ENCODE results near the gene GPC4.

DNA sequence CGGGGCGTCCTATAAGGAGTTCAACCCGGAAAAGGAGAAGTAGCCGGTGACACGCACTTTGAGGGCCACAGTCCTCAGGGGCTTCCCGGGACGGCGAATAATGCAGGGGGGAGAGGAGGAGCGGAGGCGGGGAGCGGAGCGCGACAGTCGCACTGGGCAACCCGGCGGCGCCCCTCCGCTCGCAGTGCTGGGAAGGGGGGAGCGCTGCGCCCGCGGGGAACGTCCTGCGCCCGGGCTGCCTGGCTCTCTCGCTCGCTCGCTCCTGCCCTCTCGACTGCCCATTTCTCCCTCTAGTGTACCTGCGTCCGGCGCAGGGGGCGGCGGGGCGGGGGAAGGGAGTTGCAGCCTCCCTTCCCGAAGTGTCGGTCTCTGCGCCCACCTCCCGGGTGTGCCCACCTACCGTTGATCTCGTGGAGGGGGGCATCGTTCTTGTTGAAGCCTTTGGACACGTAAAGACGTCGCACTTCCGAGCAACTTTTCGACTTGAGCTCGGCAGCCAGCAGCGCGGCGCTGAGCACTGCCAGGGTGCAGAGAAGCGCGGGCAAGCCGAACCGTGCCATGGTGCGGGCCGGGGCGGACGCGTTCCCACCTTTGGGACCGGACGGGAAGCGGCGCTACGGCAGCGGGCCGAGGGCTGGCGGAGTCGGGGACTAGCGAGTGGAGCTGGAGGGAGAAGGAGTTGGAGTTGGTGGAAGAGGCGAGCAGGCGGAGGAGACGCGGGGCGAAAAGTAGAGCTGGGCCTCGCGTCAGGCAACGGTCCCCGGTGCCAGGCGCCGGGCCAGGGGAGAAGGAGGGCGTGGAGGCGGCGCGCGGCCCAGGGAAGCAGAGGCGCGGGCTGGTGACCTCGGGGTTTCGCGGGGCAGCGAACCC is 648 bp downstream of the GPC4 start:
- TF ChIP-seq, protein P1, sequence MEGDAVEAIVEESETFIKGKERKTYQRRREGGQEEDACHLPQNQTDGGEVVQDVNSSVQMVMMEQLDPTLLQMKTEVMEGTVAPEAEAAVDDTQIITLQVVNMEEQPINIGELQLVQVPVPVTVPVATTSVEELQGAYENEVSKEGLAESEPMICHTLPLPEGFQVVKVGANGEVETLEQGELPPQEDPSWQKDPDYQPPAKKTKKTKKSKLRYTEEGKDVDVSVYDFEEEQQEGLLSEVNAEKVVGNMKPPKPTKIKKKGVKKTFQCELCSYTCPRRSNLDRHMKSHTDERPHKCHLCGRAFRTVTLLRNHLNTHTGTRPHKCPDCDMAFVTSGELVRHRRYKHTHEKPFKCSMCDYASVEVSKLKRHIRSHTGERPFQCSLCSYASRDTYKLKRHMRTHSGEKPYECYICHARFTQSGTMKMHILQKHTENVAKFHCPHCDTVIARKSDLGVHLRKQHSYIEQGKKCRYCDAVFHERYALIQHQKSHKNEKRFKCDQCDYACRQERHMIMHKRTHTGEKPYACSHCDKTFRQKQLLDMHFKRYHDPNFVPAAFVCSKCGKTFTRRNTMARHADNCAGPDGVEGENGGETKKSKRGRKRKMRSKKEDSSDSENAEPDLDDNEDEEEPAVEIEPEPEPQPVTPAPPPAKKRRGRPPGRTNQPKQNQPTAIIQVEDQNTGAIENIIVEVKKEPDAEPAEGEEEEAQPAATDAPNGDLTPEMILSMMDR (IDR thresholded peaks at IDR 0.05; ENCODE audit: poor library complexity, severe bottlenecking) = no peak
- TF ChIP-seq POLR2AphosphoS5 (IDR thresholded peaks at IDR 0.05) = no peak
- TF ChIP-seq MXI1 (conservative IDR thresholded peaks at IDR 0.05; ENCODE audit: poor library complexity, severe bottlenecking) = no peak
- no peak for TF ChIP-seq RAD21 (conservative IDR thresholded peaks at IDR 0.05)
- no peak for TF ChIP-seq EZH2 (IDR thresholded peaks at IDR 0.05; ENCODE audit: borderline replicate concordance, insufficient read depth, low read length, poor library complexity, severe bottlenecking)
- no peak for TF ChIP-seq TAF1 (IDR thresholded peaks at IDR 0.05; ENCODE audit: low read depth)
- TF ChIP-seq, protein P2, sequence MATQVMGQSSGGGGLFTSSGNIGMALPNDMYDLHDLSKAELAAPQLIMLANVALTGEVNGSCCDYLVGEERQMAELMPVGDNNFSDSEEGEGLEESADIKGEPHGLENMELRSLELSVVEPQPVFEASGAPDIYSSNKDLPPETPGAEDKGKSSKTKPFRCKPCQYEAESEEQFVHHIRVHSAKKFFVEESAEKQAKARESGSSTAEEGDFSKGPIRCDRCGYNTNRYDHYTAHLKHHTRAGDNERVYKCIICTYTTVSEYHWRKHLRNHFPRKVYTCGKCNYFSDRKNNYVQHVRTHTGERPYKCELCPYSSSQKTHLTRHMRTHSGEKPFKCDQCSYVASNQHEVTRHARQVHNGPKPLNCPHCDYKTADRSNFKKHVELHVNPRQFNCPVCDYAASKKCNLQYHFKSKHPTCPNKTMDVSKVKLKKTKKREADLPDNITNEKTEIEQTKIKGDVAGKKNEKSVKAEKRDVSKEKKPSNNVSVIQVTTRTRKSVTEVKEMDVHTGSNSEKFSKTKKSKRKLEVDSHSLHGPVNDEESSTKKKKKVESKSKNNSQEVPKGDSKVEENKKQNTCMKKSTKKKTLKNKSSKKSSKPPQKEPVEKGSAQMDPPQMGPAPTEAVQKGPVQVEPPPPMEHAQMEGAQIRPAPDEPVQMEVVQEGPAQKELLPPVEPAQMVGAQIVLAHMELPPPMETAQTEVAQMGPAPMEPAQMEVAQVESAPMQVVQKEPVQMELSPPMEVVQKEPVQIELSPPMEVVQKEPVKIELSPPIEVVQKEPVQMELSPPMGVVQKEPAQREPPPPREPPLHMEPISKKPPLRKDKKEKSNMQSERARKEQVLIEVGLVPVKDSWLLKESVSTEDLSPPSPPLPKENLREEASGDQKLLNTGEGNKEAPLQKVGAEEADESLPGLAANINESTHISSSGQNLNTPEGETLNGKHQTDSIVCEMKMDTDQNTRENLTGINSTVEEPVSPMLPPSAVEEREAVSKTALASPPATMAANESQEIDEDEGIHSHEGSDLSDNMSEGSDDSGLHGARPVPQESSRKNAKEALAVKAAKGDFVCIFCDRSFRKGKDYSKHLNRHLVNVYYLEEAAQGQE (IDR thresholded peaks at IDR 0.05; ENCODE audit: borderline replicate concordance) = no peak
- no peak for TF ChIP-seq SMC3 (conservative IDR thresholded peaks at IDR 0.05; ENCODE audit: poor library complexity)
- TF ChIP-seq EP300 (conservative IDR thresholded peaks at IDR 0.05; ENCODE audit: poor library complexity, severe bottlenecking) = no peak
